ENCODE results near the gene SLC24A4.

The SLC24A4 gene, protein sequence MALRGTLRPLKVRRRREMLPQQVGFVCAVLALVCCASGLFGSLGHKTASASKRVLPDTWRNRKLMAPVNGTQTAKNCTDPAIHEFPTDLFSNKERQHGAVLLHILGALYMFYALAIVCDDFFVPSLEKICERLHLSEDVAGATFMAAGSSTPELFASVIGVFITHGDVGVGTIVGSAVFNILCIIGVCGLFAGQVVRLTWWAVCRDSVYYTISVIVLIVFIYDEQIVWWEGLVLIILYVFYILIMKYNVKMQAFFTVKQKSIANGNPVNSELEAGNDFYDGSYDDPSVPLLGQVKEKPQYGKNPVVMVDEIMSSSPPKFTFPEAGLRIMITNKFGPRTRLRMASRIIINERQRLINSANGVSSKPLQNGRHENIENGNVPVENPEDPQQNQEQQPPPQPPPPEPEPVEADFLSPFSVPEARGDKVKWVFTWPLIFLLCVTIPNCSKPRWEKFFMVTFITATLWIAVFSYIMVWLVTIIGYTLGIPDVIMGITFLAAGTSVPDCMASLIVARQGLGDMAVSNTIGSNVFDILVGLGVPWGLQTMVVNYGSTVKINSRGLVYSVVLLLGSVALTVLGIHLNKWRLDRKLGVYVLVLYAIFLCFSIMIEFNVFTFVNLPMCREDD

DNA sequence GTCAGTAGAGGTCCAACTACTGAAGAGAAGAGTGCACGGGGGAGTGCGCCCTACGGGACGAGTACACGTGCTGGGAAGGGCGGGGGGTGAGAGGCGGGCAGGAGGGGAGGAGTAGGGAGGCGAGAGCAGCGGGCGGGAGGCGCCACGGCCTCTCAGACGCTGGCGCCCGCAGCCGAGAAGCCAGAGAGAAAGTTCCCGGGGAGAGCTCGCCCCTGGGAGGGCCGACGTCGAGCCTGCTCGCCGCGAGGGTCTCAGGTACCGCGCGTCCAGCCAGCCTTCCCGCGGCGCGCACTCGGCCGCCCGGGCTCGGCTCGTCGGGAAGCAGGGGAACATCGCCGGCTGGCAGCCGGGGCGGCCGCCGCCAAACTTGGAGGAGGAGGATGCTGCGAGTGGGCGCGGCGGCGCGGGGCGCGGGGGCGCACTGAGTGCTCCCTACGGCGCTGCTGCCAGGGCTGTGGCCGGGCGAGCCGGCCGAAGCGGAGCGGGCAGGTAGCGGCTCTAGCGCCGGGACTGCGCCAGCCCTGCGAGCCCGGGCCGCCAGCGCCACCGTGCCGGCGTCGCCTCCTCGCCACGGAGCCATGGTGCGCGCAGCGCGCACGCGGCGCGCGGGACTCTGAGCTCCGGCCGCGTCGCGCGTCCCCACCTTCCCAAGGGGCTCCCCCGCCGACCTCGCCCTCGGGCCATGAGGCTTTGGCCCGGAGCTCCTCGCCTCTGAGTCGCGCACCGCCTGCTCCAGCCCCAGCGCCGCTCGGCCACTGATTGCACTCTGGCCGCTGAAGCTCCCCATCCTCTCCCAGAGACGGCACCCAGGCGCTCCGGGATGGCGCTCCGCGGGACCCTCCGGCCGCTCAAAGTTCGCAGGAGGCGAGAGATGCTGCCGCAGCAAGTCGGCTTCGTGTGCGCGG lies at the start of gene SLC24A4:
Gene SLC24A4, plus strand, starts transcription at position 155 of the 905 bp plus-strand sequence. Its CDS starts 666 bp downstream, at position 821.
- no peak for DNase-seq (ENCODE audit: low spot score)

DNA sequence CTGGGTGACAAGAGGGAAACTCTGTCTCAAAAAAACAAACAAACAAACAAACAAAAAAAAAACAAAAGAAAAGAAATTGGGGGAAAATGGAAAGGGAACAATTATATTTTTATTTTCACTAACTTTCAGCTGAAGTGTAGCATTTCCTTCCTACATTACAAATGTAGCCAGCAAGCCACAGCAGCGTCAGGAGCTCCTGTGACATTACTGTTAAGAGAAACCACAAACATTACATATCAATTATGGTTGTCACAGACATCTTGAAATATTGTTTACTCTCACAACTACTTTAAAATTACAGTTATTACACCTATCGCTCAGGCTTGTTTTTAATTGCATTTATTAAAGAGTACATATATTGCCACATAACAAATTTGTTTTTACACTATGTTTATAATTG lies 49.8 kb upstream of the SLC24A4 start:
- no peak for DNase-seq (ENCODE audit: low spot score)

DNA sequence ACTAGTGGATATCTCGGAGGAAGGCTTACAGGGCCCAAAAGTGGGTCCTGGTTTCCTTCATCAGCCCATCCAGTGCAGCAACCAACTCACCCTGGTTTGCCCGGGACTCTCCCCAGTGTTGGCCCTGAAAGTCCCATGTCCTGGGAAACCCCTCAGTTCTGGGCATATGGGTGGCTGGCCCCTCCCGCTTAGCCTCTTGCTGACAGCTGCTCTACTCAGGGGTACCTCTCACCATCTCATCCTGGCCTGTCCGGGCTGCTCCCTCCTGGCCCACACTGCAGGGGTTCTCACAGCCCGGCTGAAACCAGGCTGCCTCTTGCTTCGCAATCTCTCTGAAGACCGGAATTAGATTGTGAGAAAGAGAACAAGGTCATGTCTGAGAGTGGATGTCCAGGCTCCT lies 48.9 kb upstream of the SLC24A4 start:
- no peak for DNase-seq (ENCODE audit: low spot score)

DNA sequence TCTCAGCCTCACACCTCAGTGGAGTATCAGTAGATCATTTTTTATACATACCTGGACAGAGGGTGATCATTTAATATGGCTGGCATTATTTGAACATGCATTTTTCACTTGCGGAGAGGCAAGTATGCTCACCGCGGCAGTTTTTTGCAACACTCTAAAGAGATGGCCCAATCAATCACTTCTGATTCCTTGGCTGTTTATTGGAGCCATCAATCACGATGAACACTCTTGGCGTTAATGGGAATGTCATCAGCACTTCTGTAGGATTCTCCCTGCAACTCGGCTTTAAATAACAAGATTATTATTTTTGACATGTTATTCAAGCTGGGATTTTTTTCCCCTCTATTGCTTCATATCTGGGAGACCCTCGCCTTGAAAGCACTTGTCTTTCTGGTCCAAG lies 46.9 kb upstream of the SLC24A4 start:
- no peak for DNase-seq (ENCODE audit: low spot score)

DNA sequence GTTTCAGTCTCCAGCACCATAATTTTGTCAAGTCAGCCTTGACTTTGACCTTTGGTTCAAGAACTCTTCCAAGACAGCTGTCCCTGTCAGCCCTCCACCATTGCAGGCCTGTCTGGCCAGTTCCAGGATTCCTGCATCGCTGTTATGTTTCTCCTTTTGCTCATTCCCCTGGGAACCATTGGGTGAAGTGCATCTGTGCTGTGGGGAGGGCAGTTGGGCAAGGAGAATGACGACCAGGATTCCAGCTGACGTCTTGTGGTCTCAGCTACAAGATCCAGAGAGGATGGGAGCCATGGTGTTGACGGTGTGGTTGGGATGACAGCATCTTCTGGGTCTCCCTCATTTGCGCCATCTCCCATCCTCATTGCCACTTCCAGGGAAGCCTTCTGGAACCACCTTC lies 45.9 kb upstream of the SLC24A4 start:
- no peak for DNase-seq (ENCODE audit: low spot score)

DNA sequence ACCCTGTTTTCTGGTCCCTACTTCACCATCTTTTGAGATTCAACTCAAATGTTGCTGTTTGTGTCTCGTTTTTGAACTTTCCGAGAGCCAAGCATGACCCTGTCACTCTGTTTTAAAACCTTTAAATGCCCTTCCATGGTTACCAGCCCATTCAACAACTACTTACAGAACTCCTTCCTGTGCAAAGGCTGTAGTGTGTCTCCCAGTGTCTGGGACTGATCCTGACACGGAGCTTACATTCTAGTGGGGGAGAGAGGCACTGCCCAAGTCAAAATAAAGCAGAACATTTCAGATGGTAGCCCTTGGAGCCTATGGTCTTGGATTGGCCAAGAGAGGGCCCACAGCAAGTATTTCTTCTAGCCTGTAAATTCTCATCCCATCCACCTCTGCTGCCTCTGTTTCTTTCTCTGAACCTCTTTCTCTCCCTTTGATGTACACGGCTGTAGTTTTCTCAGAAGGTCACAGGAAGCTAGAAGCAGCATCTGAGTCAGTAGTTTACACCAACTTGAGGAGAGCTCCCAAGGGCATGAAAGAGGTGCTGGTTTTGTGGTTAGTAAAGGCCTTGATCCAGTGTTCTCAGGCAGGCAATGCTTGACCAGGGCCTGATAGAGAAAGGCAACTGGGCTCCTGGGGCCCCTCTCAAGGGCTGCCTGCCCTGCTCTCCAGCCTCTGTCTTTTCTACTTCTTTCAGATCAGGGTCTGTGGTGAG lies 42.3 kb upstream of the SLC24A4 start:
- DNase-seq (ENCODE audit: low spot score): no peak

DNA sequence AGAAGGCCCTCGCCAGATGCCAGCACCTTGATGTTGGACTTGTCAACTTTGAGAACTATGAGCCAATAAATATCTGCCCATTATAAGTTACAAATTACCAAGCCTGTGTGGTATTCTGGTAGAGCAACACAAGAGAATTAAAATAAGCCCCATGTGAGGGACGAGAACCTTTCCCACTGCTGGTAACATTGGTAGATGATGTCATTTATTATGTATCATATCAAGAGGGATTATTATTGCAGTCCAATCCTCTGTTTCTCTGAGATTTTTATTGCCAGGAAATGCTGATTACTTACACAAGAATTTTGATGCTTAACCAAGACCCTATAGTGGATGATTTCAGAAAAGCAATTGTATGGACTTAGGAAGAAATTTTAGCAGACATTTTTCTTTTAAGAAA lies 40.3 kb upstream of the SLC24A4 start:
- DNase-seq (ENCODE audit: low spot score): no peak

DNA sequence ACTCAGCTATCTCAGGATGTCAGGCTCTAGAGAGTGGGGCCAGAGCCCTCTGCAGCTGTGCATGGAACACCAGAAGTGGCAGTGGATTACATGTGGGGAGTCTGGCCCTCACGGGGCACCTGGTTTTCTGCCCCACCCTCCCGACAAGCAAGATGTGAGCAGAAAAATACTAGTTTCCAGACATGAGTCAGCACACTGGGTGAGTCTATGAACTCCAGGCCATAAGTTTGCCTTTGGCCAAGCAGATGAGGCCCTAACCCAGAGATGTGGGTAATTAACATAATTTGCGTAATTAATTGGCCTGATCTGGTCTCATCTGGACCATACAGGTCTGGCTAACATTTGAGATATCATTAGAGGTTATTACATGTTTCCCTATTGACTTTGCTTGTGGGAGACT lies 37.7 kb upstream of the SLC24A4 start:
- no peak for DNase-seq (ENCODE audit: low spot score)

DNA sequence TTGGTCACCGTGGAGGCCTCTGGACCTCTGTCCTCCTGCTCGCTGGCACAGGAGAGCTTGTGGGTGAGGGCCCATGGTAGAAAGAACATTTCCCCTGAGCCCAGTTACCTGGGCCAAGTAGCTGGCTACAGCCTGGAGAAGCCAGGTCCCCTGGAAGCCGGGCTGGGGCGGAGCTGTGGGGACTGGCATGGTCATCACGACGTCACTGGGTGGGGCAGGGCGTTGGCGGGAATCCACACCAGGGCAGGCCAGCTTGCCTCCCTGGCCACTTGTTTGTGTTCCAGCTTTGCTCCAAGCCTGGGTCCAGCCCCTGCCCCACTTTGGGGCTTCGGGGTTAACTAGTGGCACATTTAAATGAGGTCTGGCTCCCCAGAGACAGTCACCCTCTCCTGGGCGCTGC lies 35.0 kb upstream of the SLC24A4 start:
- DNase-seq (ENCODE audit: low spot score): no peak

DNA sequence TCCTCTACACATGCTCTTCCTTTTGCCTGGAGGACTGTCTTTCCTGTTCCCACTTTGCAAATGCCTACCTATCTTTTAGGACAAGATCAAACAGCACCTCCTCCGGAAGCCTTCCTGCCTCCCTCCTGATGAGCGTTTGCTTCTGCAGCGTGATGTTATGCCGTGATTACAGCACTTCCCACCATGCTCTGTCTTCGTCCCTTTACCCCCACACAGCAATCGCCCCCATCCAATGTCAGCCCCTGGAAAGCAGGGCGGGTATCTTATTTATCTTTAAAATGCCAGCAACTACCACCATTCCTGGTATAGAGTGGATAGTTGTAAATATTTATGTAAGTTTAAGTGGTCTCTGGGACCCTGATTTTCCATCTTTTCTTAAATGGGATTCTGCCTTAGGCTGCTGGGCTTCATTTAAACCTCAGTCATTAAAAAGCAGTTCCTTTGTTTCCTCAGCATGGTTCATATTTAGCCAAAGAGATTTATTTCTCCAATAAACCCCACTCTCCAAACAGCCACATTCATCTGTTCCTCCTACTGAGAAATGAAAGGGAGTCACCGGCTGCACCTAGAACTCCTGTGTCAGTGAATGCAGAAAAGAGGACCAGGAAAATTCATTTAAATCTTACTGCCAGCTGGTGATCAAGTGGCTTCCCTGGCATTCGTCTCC lies 33.8 kb upstream of the SLC24A4 start:
- no peak for DNase-seq (ENCODE audit: low spot score)

DNA sequence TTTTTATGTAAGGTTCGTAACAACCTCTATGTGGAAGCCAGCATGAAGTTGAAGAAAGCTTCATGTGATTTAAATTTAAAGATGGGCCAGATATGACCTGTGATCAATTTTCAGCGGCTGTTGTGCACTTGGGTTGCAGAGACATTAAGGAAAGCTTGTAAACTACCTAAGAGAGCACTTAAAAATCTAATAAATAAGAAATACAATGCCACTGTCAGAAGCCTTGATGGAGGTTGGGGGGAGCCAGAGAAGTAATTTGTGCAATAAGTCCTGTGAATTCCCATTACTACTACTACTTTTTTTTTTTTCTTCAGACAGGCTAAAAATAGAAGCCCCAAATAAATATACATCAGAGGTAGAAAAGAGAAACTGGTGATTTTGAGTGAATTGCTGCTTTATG lies 30.3 kb upstream of the SLC24A4 start:
- no peak for DNase-seq (ENCODE audit: low spot score)

DNA sequence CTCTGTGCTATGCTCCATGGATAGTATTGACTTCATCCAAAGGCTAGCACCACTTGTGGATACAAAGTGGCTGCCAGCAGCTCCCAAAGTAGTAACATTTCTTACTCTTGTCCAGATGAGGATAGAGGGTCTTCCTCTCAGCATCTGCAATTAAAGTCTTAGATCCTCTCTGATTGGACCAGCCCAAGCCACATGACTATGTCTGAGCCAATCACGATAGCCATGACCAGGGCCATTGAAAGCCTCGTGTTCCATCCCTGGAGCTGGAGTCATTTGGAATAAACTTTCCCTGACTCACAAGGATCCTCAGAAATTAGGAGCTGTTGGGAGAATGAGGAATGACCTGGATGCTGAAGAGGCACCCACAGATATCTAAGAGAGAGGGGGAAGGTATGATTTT lies 28.5 kb upstream of the SLC24A4 start:
- DNase-seq (ENCODE audit: low spot score): peak; percentile 29

DNA sequence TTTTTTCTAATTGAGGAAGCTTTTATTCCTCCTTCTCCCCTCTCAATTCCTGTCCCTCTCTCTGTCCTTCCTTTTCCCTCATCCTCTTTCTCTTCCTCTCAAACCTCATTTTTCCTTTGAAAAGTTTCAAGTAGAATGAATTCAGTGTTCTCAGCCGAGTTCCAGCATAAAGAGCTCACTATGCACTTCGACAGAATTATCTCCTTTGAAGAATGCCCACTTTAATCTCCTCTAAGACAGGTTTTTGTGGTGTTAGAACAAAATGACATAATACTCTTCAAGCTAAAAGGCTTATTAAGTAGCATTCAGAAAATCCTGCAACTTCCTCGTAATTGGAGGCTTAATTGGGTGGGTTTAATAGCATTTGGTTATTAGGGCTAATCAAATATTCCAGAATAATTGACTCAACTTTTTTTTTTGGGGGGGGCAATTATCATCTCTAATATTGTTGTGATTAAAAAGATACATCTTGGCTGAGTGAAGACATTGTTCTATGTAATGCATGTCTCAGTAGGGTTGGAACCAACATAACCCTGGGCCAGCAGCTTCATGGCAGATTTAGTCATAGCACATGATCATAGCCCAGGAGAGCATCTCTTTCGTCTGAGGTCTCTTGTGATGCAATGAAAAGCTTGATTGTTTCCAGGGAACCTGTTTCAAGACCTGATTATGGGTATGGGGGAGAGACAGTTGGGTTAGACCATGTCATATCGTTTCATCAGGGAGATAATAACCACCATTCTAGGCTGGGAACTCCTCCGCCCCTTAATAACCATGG lies 25.0 kb upstream of the SLC24A4 start:
- DNase-seq (ENCODE audit: low spot score): no peak

DNA sequence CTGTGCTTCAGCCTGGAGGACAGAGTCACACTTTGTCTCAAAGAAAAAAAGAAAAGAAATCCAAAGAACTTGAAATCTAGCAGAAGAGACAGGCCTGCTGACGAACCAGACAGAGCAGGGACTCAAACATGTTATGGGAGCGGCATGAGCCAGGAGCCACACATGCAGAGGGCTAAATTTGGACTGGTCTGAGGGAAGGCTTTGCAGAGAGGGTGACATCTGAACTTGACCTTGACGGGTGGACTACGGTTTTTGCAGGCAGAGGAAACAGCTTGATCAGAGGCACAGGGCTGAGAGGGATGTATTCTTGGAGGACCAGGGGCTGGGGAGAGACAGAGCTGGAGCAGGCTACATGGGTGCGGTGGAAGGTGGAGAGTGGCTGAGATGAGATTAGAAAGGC lies 20.5 kb upstream of the SLC24A4 start:
- no peak for DNase-seq (ENCODE audit: low spot score)

DNA sequence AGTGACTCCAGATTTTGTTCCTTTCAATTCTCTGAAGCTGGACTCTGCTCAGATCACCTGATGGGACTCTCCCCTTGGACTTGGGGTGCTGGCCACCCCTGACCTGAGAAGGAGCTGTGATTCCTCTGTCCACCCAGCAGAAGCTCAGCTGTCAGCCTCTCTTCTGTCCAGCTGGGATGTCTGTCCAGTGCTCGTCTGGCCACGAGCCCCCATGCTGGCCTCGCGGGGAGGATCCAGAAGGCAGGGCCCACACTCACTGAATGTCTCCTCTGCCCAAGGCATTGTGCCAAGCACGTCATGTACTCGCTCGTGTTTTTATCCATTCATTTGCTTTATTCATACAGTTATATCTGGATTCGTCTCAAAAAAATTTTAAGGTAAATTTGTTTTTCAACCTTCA lies 14.2 kb upstream of the SLC24A4 start:
- DNase-seq (ENCODE audit: low spot score): no peak

DNA sequence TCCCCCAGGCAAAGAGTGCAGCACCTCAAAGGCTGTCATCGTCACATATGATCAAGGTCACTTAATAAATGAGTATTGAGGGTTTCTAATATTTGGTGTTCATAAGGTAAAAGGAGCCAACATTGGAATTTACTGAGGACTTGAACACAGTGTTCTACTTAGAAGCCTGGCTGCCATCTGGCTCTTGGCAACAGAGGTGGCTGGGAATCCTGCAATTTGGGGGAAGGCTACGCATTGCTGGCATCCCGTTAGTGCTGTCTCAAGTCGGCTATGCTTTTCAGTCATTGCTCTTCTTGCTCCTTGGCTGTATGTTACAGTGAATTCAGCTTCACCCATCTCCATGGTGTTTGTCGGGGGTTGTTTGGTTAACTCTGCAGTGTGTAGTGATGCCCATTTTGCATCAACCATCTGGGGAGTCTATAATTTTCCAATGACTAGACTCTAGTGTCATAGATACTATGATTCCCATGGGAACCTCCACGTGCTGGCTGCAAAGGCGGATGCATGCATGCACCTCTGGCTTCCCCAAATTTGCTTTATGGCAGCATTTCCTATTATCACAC lies 12.9 kb upstream of the SLC24A4 start:
- no peak for DNase-seq (ENCODE audit: low spot score)

DNA sequence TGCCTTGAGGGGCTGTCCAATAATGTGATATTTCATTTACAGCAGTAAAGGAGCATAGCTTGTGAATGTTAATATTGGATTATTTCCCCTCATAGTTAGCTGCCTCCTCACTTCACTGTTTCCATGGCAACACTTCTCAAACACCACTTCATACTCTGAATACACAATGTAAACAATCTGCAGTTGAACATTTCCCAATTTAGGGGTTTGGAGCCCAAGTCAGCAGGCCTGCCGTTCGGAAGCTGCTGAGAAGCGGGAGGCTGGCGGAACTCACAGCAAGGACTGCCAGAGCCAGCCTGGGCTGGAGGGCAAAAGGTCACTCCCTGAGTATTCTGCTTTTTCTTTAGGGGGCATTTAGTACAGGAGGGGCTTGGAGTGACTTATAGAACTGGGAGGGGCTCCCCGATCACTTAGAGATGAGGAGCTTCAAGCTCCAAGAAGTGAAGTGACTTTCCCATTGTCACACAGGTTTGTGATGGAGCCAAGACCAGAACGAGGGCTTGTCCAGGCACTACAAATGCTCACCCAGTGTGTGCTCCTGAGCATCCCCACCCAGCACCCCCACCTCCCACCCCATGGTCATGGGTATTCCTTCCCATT lies 12.1 kb upstream of the SLC24A4 start:
- no peak for DNase-seq (ENCODE audit: low spot score)

DNA sequence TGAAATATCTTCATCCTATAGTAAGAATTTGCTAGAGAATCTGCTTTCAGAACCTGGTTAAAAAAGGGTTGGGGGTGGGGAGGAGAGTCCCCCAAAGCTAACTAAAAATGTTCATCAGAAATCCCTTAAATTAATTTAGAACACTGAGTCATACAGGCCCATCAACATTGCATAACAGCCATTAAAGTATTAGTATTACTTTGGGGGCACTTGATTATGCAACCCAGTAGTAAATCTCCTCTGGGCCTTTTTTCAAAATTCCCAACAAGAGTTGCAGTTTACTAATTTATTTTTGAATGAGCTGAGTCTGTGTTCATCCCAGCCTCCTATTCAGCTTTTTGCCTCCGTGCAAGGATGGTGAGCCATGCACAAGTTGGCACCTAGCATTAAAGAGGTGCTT lies 8.8 kb upstream of the SLC24A4 start:
- DNase-seq (ENCODE audit: low spot score): no peak

DNA sequence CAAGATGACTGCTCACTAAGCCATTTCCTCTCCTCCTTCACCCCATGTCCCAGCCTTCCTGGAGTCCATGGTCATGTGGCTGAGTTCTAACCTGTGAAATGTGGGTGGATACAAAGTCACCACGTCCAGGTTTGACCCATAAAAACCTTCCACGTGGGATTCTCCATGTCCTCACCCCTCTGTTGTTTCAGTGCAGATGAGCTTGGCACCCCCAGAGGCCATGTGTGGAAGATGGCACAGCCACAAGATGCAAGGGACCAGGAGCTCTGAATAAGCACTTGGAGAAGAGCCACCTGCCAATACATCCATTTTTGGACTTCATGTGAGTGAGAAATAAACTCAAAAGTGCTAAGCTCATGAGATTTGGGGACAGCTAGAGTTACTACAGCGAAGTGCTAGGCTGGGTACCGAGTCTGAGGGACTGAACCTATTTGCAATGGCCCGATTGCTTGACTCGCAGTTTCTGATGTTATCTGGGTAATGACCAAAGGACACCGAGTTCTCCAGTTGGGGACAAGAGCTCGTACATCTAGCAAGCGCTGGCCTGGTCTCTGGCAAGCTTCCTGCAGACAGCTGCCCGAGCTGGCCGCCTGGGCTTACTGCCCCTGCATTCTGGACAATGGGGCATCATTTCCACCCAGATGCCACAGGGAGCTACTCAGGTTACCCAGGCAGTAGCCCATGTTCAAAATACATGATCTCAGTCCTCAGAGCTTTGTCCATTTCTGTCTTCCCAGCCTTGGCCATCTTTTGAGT lies 7.7 kb upstream of the SLC24A4 start:
- no peak for DNase-seq (ENCODE audit: low spot score)
